ENCODE results near the gene PUM1. TPM values are rescaled to one million over a fixed set of nuclear protein-coding genes. Genes with fewer than 3 reads are reported as not detected.

Gene PUM1
- total RNA-seq, 1 experiment from 2014 or later = 43.3 TPM

DNA sequence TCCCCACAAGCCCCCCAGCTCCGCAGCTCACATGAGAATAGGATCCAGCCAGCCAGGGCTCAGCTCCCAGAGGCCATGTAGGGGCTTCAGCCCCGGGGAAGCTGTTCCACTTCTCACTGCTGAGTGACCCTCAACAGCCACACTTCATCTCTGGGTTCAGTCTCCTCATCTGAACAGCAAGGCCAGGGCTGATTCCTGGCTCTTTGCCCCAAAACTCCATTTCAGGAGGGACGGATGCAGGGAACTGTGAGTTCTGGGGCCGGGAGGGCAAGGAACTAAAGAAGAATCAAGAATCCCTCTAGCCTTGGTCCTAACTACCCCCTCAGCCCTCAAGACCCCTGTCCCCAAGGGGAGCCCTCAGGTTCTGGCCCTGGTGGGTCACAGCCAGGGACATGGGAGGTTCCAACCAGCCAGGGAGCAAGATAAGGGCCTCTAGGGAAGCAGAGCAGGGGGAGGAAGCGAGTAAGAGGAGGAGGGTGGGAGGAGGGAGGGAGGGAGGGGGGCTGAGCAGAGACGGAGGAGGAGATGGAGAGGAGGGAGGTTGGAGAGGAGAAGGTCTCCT, 170.1 kb downstream of the PUM1 start:
- ChIA-PET CTCF (no interaction called here), POLR2A (ENCODE audit: unreplicated experiment) (no interaction called here)
- DNase-seq (no peak), ATAC-seq (no peak)
- no peak overlapping the region for H3K4me2 ChIP-seq (ENCODE audit: low read length)
- TF ChIP-seq, protein P1, sequence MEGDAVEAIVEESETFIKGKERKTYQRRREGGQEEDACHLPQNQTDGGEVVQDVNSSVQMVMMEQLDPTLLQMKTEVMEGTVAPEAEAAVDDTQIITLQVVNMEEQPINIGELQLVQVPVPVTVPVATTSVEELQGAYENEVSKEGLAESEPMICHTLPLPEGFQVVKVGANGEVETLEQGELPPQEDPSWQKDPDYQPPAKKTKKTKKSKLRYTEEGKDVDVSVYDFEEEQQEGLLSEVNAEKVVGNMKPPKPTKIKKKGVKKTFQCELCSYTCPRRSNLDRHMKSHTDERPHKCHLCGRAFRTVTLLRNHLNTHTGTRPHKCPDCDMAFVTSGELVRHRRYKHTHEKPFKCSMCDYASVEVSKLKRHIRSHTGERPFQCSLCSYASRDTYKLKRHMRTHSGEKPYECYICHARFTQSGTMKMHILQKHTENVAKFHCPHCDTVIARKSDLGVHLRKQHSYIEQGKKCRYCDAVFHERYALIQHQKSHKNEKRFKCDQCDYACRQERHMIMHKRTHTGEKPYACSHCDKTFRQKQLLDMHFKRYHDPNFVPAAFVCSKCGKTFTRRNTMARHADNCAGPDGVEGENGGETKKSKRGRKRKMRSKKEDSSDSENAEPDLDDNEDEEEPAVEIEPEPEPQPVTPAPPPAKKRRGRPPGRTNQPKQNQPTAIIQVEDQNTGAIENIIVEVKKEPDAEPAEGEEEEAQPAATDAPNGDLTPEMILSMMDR (conservative IDR thresholded peaks at IDR 0.05; ENCODE audit: low read depth, low read length) = no peak
- TF ChIP-seq EZH2 (IDR thresholded peaks at IDR 0.05; ENCODE audit: low read length, unreplicated experiment) = no peak
- TF ChIP-seq EZH2phosphoT487 (IDR thresholded peaks at IDR 0.05; ENCODE audit: borderline replicate concordance, low read length) = no peak
- H3K27me3 ChIP-seq (ENCODE audit: low read length) = no peaks in the 10 kb centered on the region
- H3F3A ChIP-seq (ENCODE audit: low read length, unreplicated experiment) = no peaks in the 10 kb centered on the region
- intact Hi-C loops (cut with micrococcal nuclease) = no loop called here
- no peak overlapping the region for H2AFZ ChIP-seq (ENCODE audit: low read length)
- H3K4me1 ChIP-seq (ENCODE audit: insufficient read depth, low read length) = no peaks in the 10 kb centered on the region
- H3K36me3 ChIP-seq (ENCODE audit: low read depth, low read length) = no peaks in the 10 kb centered on the region
- H3K9ac ChIP-seq (ENCODE audit: low read length) = no peak overlapping the region
- no peak overlapping the region for H3K4me3 ChIP-seq (ENCODE audit: low read length)
- H3K9me2 ChIP-seq (replicated peaks; ENCODE audit: low read length) = no peaks in the 10 kb centered on the region
- H3K79me2 ChIP-seq (ENCODE audit: low read length) = no peaks in the 10 kb centered on the region
- no peak overlapping the region for H3K27ac ChIP-seq (ENCODE audit: low read length)
- no TSS peak for BruUV-seq (replicated peaks)
- no peaks in the 10 kb centered on the region for H4K20me1 ChIP-seq (ENCODE audit: low read length)
- H3K9me3 ChIP-seq (ENCODE audit: low read length) = no peaks in the 10 kb centered on the region

DNA sequence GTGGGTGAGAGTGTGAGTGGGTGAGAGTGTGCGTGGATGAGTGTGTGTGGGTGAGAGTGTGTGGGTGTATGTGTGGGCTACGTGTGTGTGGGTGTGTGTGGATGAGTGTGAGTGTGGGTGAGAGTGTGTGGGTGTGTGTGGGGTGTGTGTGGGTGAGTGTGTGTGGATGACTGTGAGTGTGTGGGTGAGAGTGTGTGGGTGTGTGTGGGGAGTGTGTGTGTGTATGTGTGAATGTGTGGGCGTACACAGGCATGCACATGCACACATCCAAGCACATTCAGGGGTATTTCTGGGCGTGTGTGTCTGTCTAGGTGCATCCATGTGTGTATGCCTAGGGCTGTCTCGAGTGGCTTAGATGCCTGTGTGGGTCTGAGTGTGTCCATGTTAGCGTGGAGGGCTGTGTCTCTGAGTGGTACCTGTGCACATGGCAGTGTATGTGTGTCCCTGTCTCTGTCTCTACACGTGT, 171.0 kb downstream of the PUM1 start:
- Histone ChIP-seq H3K79me2 (ENCODE audit: low read length) (no peaks in the 10 kb centered on the region), H4K20me1 (ENCODE audit: low read length) (no peaks in the 10 kb centered on the region), H3K4me3 (ENCODE audit: low read length) (no peak overlapping the region), H3K27me3 (ENCODE audit: low read length) (no peaks in the 10 kb centered on the region), H3K9me2 (replicated peaks; ENCODE audit: low read length) (no peaks in the 10 kb centered on the region), H3F3A (ENCODE audit: low read length, unreplicated experiment) (no peaks in the 10 kb centered on the region), H3K27ac (ENCODE audit: low read length) (no peak overlapping the region), H2AFZ (ENCODE audit: low read length) (no peak overlapping the region), H3K4me1 (ENCODE audit: insufficient read depth, low read length) (no peaks in the 10 kb centered on the region), H3K36me3 (ENCODE audit: low read depth, low read length) (no peaks in the 10 kb centered on the region), H3K4me2 (ENCODE audit: low read length) (no peak overlapping the region), H3K9me3 (ENCODE audit: low read length) (no peaks in the 10 kb centered on the region), H3K9ac (ENCODE audit: low read length) (no peak overlapping the region)
- BruUV-seq (replicated peaks) = no TSS peak
- DNase-seq (no peak), ATAC-seq (no peak)
- TF ChIP-seq, protein P1 (conservative IDR thresholded peaks at IDR 0.05; ENCODE audit: low read depth, low read length) = no peak
- TF ChIP-seq EZH2 (IDR thresholded peaks at IDR 0.05; ENCODE audit: low read length, unreplicated experiment) = no peak
- no peak for TF ChIP-seq EZH2phosphoT487 (IDR thresholded peaks at IDR 0.05; ENCODE audit: borderline replicate concordance, low read length)
- POLR2A ChIA-PET (ENCODE audit: unreplicated experiment) = no interaction called here
- intact Hi-C loops (cut with micrococcal nuclease) = no loop called here
- CTCF ChIA-PET = no interaction called here

DNA sequence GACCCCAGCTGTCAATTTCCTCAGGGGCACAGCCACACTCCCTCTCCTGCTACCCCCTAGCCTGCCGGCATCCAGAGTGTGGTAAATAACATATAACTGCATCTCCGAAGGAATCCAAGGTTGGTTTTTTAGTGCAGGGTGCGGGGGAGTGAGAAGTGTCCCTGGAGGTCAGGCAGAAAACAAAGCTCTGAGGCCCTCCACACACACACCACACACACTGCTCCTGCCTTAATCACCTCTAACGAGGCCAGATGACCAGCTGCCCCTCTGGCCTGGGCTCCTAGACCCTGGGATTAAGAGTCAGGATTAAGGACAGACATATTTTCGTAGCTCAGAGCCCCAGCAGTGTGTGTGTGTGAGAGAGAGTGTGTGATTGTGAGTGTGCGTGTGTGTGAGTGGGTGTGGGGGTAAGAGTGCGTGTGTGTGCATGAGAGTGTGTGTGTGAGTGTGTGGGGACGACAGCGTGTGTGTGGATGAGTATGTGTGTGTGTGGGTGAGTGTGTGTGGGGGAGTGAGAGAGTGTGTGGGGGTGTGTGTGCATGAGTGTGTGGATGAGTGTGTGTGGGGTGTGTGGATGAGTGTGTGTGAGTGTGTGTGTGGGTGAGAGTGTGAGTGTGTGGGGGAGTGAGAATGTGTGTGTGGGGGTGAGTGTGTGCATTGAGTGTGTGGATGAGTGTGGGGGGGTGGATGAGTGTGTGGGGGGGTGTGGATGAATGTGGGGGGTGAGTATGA, 171.6 kb downstream of the PUM1 start:
- Histone ChIP-seq H3K4me3 (ENCODE audit: low read length) (no peak overlapping the region), H3K9ac (ENCODE audit: low read length) (no peak overlapping the region), H2AFZ (ENCODE audit: low read length) (no peak overlapping the region), H3K9me2 (replicated peaks; ENCODE audit: low read length) (no peaks in the 10 kb centered on the region), H3K9me3 (ENCODE audit: low read length) (no peaks in the 10 kb centered on the region), H3K4me1 (ENCODE audit: insufficient read depth, low read length) (no peaks in the 10 kb centered on the region), H4K20me1 (ENCODE audit: low read length) (no peaks in the 10 kb centered on the region), H3K27me3 (ENCODE audit: low read length) (no peaks in the 10 kb centered on the region), H3K36me3 (ENCODE audit: low read depth, low read length) (no peaks in the 10 kb centered on the region), H3K27ac (ENCODE audit: low read length) (no peak overlapping the region), H3K4me2 (ENCODE audit: low read length) (no peak overlapping the region), H3K79me2 (ENCODE audit: low read length) (no peaks in the 10 kb centered on the region), H3F3A (ENCODE audit: low read length, unreplicated experiment) (no peaks in the 10 kb centered on the region)
- no TSS peak for BruUV-seq (replicated peaks)
- DNase-seq (no peak), ATAC-seq (no peak)
- intact Hi-C loops (cut with micrococcal nuclease) = no loop called here
- CTCF ChIA-PET = no interaction called here
- no peak for TF ChIP-seq EZH2phosphoT487 (IDR thresholded peaks at IDR 0.05; ENCODE audit: borderline replicate concordance, low read length)
- TF ChIP-seq, protein P1 (conservative IDR thresholded peaks at IDR 0.05; ENCODE audit: low read depth, low read length) = no peak
- TF ChIP-seq EZH2 (IDR thresholded peaks at IDR 0.05; ENCODE audit: low read length, unreplicated experiment) = no peak
- POLR2A ChIA-PET (ENCODE audit: unreplicated experiment) = no interaction called here
